Smooth muscle cell (in vitro differentiated cells): ENCODE data around the gene DRC3. TPM values are rescaled to one million over a fixed set of nuclear protein-coding genes. Genes with fewer than 3 reads are reported as not detected.
A peak's percentile ranks its signal among the peaks of the same experiment; 100 is the strongest.

Experiments used
- DNase-seq: peaks from one replicate; lab custom pipeline; 2025; ENCODE audit not compliant: unreplicated experiment; lab: John Stamatoyannopoulos, UW
- H2AFZ ChIP-seq: fragments of 200-600 bp; sonication (generic); 2 replicates; pipeline ENCODE4 v1.6.0; 2016; ENCODE audit warnings: antibody characterized with exemption, low read depth, mild to moderate bottlenecking
- H3F3A ChIP-seq: fragments of 200-600 bp; sonication (generic); 2 replicates; pipeline ENCODE4 v1.6.0; 2017; ENCODE audit warnings: antibody characterized with exemption, low read depth
- H3K27ac ChIP-seq: fragments of 200-600 bp; sonication (generic); 2 replicates; pipeline ENCODE4 v1.5.1; 2016; ENCODE audit warnings: low read depth, mild to moderate bottlenecking
- H3K27me3 ChIP-seq: fragments of 200-600 bp; sonication (generic); 2 replicates; pipeline ENCODE4 v1.6.1; 2016; ENCODE audit warnings: low read depth, mild to moderate bottlenecking
- H3K36me3 ChIP-seq: fragments of 200-600 bp; sonication (generic); 2 replicates; pipeline ENCODE4 v1.5.1; 2016; ENCODE audit warnings: low read depth
- H3K4me1 ChIP-seq: fragments of 200-600 bp; sonication (generic); 2 replicates; pipeline ENCODE4 v1.5.1; 2016; ENCODE audit warnings: low read depth
- H3K4me2 ChIP-seq: fragments of 200-600 bp; sonication (generic); 2 replicates; pipeline ENCODE4 v1.6.0; 2016; ENCODE audit warnings: mild to moderate bottlenecking
- H3K4me3 ChIP-seq: fragments of 200-600 bp; sonication (generic); 2 replicates; pipeline ENCODE4 v1.5.1; 2016; ENCODE audit warnings: mild to moderate bottlenecking
- H3K79me2 ChIP-seq: fragments of 200-600 bp; sonication (generic); 2 replicates; pipeline ENCODE4 v1.6.0; 2016; ENCODE audit warnings: low read depth, mild to moderate bottlenecking
- H3K9ac ChIP-seq: fragments of 200-600 bp; sonication (generic); 2 replicates; pipeline ENCODE4 v1.6.0; 2016; ENCODE audit warnings: low read depth
- H3K9me3 ChIP-seq: fragments of 200-600 bp; sonication (generic); replicated peaks from 2 replicates; pipeline ENCODE4 v1.5.1; 2016; ENCODE audit warnings: low read depth
- H4K20me1 ChIP-seq: fragments of 200-600 bp; sonication (generic); 2 replicates; pipeline ENCODE4 v1.6.0; 2016; ENCODE audit warnings: low read depth
- CTCF ChIP-seq: fragments of 200-600 bp; sonication (generic); IDR thresholded peaks from 2 replicates; pipeline ENCODE4 v1.5.1; 2017; ENCODE audit warnings: borderline replicate concordance, mild to moderate bottlenecking, antibody characterized with exemption; ENCODE audit not compliant: insufficient read depth, poor library complexity, severe bottlenecking
- WGBS: methylation state at CpG from one replicate; pipeline ENCODE4 v1.1.7; 2016; ENCODE audit warnings: low lambda C conversion rate; 5-methylcytosine and 5-hydroxymethylcytosine counted together
- polyA plus RNA-seq: library from polyadenylated mRNA; unstranded; fragments of >200 nt; fragmentation: Nextera tagmentation; extraction: Ambion mirVana; gene quantifications from 2 replicates; pipeline ENCODE4 v1.2.1, GENCODE V29; 2016
- total RNA-seq: library from RNA; depleted of rRNA; stranded (reverse); fragments of >200 nt; gene quantifications from 2 replicates; pipeline ENCODE4 v1.2.3, GENCODE V29; 2014

Gene DRC3
- total RNA-seq (0.72 TPM in 1 of 2 replicates, not detected in the other), polyA plus RNA-seq (0.83 and 2.4 TPM in 2 replicates)

- Histone ChIP-seq H3F3A (no peaks in the 10 kb centered on the region), H3K9ac (peak within 1 kb of the TSS; percentile 96), H3K4me2 (peak within 1 kb of the TSS; percentile 97), H3K4me1 (peaks cover 11% of the 10 kb centered on the region), H3K9me3 (no peaks in the 10 kb centered on the region), H3K27ac (peak within 1 kb of the TSS; percentile 93), H3K36me3 (no peaks in the 10 kb centered on the region), H2AFZ (peak within 1 kb of the TSS; percentile 78), H3K27me3 (no peaks in the 10 kb centered on the region), H3K4me3 (peak within 1 kb of the TSS; percentile 87), H4K20me1 (peaks cover 36% of the 10 kb centered on the region), H3K79me2 (peaks cover 44% of the 10 kb centered on the region)
- TF ChIP-seq CTCF = no peak
- under 1% methylated on average over 52 of the region's 59 CpGs for WGBS
- peak; percentile 98 for DNase-seq
Measured at GRCh38 chr17:17972126-17972951, at the start of gene DRC3, which contains the start of gene TOM1L2. DRC3 (plus strand) TSS chr17:17972862; CDS start chr17:17977599, 4,737 bp downstream. TOM1L2 (minus strand) TSS chr17:17972400; CDS start chr17:17972313, 87 bp downstream.

- H3F3A ChIP-seq = peaks cover 17% of the 10 kb centered on the region
Measured at GRCh38 chr17:17924131-17924856, 48.4 kb upstream of the DRC3 start.

GRCh38 chr17:17924857-17925250 is 47.8 kb upstream of the DRC3 start:
- Histone ChIP-seq H3K27ac (no peak overlapping the region), H3K4me1 (peaks cover 33% of the 10 kb centered on the region)
- no peak for TF ChIP-seq CTCF

More at GRCh38 chr17:17924131-17924856, 48.4 kb upstream of the DRC3 start:
- 85% methylated on average over 5 of the region's 5 CpGs for WGBS
- H3K27me3 ChIP-seq = no peaks in the 10 kb centered on the region
- H3K4me3 ChIP-seq = no peak overlapping the region
- no peak overlapping the region for H2AFZ ChIP-seq
- H3K27ac ChIP-seq = no peak overlapping the region
- peaks cover 33% of the 10 kb centered on the region for H3K4me1 ChIP-seq
- H3K79me2 ChIP-seq = peaks cover 53% of the 10 kb centered on the region
- H3K9me3 ChIP-seq = no peaks in the 10 kb centered on the region
- peaks cover 4% of the 10 kb centered on the region for H4K20me1 ChIP-seq
- H3K4me2 ChIP-seq = no peak overlapping the region
- no peaks in the 10 kb centered on the region for H3K36me3 ChIP-seq
- no peak for TF ChIP-seq CTCF
- DNase-seq = no peak
- H3K9ac ChIP-seq = no peak overlapping the region

More at GRCh38 chr17:17924857-17925250, 47.8 kb upstream of the DRC3 start:
- H4K20me1 ChIP-seq = peaks cover 4% of the 10 kb centered on the region
- H3K9me3 ChIP-seq = no peaks in the 10 kb centered on the region
- H3K4me3 ChIP-seq = no peak overlapping the region
- H3K36me3 ChIP-seq = no peaks in the 10 kb centered on the region
- no peak overlapping the region for H3K4me2 ChIP-seq
- no peak for DNase-seq
- H3K9ac ChIP-seq = no peak overlapping the region
- peaks cover 47% of the 10 kb centered on the region for H3K79me2 ChIP-seq
- H2AFZ ChIP-seq = no peak overlapping the region
- peaks cover 14% of the 10 kb centered on the region for H3F3A ChIP-seq
- no peaks in the 10 kb centered on the region for H3K27me3 ChIP-seq
